Neural cell (in vitro differentiated cells): ENCODE results near the gene MMAB.

Experiments
- CTCF ChIP-seq: fragments of 450-650 bp; IDR thresholded peaks from 2 replicates; pipeline ENCODE4 v1.5.1; 2014; ENCODE audit warnings: antibody characterized with exemption, mild to moderate bottlenecking, moderate library complexity; ENCODE audit not compliant: poor library complexity, severe bottlenecking
- EP300 ChIP-seq: fragments of 450-650 bp; conservative IDR thresholded peaks from 2 replicates; pipeline ENCODE4 v1.6.1; 2014; ENCODE audit warnings: antibody characterized with exemption, mild to moderate bottlenecking, moderate library complexity; ENCODE audit not compliant: poor library complexity, severe bottlenecking
- EZH2 ChIP-seq: fragments of 200-600, 300-800 bp; shearing (Covaris generic), sonication (generic); IDR thresholded peaks from 2 replicates; pipeline ENCODE4 v1.6.1; 2014; ENCODE audit warnings: antibody characterized with exemption, low read length, borderline replicate concordance, mild to moderate bottlenecking; ENCODE audit not compliant: insufficient read depth, poor library complexity, severe bottlenecking
- MXI1 ChIP-seq: fragments of 450-650 bp; conservative IDR thresholded peaks from 2 replicates; pipeline ENCODE4 v1.6.1; 2014; ENCODE audit warnings: antibody characterized with exemption, mild to moderate bottlenecking; ENCODE audit not compliant: poor library complexity, severe bottlenecking
- POLR2AphosphoS5 ChIP-seq: IDR thresholded peaks from 2 replicates; pipeline ENCODE4 v1.6.1; 2012
- REST ChIP-seq: IDR thresholded peaks from 2 replicates; pipeline ENCODE4 v1.6.1; 2012; ENCODE audit warnings: borderline replicate concordance
- TAF1 ChIP-seq: IDR thresholded peaks from 2 replicates; pipeline ENCODE4 v1.6.1; 2012; ENCODE audit warnings: low read depth

- TF ChIP-seq EZH2 (no peak), CTCF (no peak), POLR2AphosphoS5 (no peak), TAF1 (no peak), EP300 (no peak), MXI1 (no peak), REST (no peak)
Observed at GRCh38 chr12:109544955-109545531, 28.3 kb downstream of the MMAB start.
